HG02885 (cell line): ENCODE measurements around the gene LINGO1.

Source experiments
- ATAC-seq: cut with Tn5 transposase; IDR thresholded peaks from one replicate; pipeline ENCODE4 v1.9.1; 2021; ENCODE audit warnings: mild to moderate bottlenecking; ENCODE audit not compliant: unreplicated experiment, poor library complexity

LINGO1 gene

GRCh38 chr15:77658304-77658703, 25.6 kb upstream of the LINGO1 start:
- ATAC-seq: no peak

GRCh38 chr15:77657634-77658238, 25.0 kb upstream of the LINGO1 start:
- no peak for ATAC-seq

DNA sequence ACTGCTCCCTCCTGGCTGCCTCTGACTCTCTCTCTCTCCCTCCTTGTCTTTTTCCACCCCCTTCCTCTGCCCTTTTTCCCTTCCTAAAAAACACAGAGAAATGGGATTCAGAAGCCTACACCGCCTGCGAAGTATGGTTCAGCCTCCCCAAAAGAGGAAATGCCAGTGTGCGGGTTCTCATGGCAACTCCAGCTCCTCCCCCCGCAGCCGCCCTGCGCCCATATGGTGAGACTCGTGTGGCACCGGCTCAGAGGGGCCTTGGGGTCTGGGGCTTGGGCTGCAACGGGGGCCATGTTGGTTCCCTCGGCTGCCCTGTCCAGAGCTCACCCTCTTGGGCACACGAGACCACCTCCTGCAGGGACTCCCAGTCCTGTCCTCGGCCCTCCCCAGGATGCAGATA, 23.6 kb upstream of the LINGO1 start:
- no peak for ATAC-seq

GRCh38 chr15:77654975-77655374, 22.3 kb upstream of the LINGO1 start:
- ATAC-seq: no peak

DNA sequence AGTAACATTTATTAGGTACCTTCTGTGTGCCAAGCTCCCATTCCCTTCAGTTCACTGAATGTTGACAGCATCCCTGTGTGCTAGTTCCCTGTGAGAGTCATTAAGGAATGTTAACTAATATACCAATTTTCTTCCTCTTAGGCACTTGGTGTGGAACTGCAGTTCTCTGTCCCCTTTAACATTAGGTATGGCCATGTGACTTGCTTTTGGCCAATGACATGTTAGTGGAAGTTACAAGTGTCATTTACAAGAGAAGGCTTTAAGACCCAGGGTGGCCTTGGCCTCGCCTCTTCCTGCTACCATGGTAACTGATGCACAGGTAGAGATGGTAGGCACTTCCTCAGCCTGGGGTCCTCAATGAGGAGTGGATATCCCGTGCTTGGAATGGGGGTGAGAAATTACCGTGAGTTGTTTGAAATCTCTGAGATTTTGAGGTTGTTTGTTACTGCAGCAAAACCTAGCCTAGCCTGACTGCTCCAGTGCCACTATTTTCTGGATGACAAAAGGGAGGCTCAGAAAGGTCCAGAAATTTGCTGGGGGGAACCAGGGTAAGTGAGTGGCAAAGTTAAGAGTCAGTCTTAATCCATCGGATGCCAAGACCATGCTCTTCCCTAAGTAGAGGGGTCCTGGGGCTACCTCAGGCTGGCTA, 21.2 kb upstream of the LINGO1 start:
- ATAC-seq: no peak

DNA sequence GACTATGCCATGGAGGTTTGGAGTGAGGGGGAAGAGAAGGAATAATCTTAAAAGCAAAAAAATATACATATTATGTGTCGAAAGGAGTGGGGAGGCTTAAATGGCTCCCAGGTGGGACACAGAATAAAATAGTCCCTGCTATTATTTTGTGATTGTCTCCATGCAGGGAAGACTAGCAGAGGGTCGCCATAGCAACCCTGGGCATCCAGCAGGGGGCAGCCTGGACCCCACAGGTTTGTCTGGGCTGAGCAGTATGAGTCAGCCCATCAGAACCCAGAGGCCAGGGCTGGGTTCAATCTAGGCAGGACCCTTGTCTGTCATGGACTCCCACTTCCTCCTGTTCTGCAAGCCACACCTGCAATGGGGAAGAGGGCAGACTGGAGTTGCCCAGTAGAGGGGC, 17.6 kb upstream of the LINGO1 start:
- no peak for ATAC-seq

DNA sequence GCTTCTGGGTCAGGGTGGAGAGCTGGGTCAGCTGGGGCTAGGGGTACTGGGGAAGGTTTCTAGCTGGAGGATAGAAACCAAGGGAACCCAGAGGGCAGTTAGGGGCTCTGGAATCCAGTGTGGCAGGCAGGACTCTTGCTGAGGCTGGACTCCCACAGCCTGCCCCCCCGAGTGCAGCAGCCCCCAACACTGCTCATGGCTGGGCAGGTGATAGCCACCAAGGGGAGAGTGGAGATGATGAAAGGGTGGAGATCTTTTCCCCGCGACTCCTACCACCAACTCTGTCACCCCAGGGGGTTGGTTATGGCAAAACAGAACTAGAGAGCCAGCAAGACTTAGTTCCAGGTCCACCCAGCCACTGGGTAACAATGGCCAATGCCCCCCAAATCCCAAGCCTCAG, 16.9 kb upstream of the LINGO1 start:
- ATAC-seq: no peak

DNA sequence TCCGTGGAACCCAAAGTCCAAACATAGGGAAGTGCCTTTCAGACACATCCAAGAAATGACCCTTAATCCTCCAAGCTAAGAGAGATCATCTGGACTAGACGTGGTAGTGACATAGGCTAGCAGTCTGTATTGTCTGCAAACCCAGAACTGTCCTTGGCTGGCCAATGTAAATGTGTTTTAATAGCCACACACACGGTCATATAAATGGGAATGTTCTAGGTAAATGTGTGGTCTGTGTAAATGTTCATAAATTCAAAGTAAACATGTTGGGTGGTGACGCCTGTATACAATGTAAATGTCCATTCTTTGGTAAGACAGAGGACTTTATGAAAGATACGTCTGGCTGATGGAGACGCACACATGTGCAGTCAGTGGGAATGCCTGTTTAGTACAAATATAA, 16.3 kb upstream of the LINGO1 start:
- no peak for ATAC-seq

GRCh38 chr15:77647961-77648360, 15.2 kb upstream of the LINGO1 start:
- no peak for ATAC-seq

GRCh38 chr15:77646104-77646694, 13.5 kb upstream of the LINGO1 start:
- no peak for ATAC-seq

- ATAC-seq: no peak
Measured at GRCh38 chr15:77645602-77646001, 12.9 kb upstream of the LINGO1 start.

DNA sequence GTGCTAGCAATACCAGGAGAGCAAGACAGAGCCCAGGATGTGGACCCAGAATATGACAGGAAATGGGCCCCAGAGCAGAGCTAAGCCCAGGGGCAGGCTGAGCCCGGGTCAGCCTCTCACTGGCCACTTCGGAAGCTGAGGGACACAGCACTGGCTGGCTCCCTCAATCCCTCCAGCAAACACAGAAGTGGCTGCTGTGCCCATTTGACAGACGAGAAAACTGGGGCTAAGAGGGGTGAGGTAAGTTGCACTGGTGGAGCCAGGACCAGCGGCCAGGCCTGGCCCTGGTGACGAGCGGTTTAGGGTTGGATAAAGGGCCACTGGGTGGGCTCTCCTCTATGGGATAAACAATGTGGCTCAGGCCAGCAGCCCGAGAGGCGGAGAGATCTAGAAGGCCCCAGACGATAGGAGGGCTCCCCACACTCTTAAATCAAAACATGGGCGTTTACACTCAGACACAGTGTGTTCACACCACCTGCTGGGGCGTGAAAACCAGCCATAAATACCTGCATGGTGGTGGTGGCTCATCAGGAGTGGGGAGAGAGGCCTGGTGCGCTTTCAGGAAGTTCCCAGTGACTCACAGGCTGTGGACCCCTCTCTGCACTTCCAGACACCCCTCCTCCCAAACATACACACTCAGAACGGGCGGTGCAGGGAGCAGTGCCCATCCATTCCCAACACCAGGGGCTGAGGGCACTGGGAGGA, 12.0 kb upstream of the LINGO1 start:
- no peak for ATAC-seq

DNA sequence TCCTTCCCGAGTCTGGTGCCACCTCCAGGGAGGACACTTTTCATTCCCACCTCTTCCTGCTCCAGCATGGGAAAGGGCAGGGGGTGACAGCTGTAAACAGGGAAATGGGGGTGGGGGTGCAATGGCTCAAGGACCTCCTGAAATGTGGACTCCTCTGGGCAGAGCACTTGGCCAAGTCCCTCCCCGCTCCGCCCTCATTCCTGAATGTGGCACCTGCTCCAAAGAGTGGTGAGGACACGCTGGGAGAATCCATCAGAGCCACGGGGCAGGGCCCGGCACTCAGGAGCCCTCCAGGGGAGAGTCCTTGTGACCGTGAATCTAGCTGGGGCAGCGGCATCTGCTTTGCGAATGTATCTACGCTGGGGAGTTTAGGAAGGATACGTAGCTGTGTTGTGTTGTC, 11.1 kb upstream of the LINGO1 start:
- ATAC-seq: no peak

DNA sequence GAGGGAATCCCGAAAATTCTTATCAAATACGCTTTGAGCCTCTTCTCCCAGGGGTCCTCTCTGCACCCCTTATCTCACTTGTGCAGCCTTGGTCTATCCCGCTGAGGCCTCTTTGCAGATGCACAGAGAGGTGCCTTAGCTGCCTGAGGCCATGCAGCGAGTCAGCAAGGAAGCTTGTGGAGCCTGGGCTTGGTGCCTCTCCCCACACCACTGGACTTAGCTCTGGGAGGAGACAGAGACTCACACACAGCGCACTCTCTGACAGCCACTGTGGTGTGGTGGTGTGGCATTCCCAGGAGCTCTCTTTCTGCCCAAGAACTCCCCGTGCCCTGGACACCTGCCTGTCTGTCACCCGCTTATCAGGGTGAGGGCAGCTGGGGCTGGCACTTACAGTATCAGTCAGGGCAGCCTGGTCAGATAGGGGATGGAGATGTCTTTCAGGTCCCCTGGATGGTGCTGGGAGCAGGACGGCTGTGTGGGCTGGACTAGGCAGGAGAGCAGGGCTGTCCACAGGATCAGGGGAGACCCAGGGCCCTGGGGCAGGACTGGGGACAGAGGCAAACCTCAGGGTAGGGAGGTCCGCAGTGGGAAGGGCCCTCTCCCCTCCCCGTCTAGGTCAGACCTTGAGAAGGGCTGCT, 10.2 kb upstream of the LINGO1 start:
- ATAC-seq: no peak

- ATAC-seq: no peak
Measured at GRCh38 chr15:77641999-77642398, 9.3 kb upstream of the LINGO1 start.

- no peak for ATAC-seq
Measured at GRCh38 chr15:77640615-77641014, 7.9 kb upstream of the LINGO1 start.

GRCh38 chr15:77639431-77639830, 6.7 kb upstream of the LINGO1 start:
- no peak for ATAC-seq

GRCh38 chr15:77637851-77638692, 5.4 kb upstream of the LINGO1 start:
- ATAC-seq: no peak

DNA sequence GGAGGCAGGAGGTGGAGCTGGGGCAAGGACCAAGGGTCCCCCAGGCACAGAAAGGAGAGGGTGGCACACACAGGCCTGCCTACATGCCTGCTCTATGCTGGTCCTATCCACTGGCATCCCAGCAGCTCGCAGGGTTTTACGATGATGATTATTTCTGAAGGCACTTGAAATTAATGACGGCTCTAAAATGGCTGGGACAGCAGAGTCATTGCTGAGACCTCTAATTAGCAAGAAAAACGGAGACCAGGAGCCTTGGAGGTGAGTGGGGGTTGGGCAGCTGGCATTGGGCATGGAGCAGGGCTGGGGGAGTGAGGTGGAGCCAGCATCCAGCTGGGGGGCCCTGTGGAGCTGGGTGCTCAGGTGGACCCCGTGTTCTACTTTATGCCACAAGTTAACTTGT, 3.5 kb upstream of the LINGO1 start:
- no peak for ATAC-seq
